CD4-positive, alpha-beta T cell treated with Interferon gamma for 1 hour (primary cell): ENCODE data around the gene PNRC2.

Experiments
- DNase-seq: peaks from one replicate; pipeline ENCODE4 v3.0.0-alpha.2; 2020

Gene PNRC2

DNA sequence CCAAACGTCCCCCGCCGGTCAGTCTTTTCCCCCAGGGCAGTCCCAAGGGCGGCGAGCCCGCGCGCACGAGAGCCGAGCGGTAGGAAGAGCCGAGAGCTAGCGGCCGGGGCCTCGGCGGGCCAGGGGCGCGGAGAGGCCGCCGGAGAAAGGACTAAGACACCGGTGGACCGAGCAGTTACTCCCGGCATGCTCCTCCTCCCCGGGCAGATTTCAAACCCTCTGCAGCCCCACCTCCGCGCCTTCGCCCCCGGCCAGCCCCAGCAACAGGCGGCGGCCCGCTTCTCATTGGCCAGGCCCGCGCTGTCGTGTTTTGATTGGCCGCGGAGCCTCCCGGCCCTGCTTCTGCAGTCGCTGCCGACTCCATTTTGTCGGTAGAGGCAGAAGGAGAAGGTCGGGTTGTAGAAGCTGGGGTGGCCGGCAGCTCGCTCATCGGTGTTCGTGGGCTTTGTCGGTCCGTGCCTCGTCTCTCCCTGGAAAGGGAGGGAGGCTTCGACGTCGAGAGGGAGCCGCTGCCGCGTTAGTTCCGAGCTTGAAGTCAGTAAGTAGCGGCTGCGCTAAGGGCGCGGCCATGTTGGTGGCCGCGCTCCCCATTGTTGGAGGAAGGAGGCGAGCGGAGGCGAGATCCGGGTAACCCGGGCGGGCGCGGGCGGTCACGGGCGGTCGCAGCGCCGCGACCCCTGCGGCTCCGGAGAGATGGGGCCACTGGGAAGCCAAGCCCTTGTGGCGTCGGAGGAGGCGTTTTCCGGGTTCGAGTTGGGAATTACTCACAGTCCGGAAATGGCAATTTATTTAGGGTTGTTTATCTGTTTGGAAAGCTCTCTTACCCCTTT is at the start of gene PNRC2:
Gene PNRC2 (plus strand): TSS at position 368 of the 830 bp plus-strand sequence. CDS start 1,630 bp downstream, outside the sequence.
- DNase-seq: peak; percentile 95

DNA sequence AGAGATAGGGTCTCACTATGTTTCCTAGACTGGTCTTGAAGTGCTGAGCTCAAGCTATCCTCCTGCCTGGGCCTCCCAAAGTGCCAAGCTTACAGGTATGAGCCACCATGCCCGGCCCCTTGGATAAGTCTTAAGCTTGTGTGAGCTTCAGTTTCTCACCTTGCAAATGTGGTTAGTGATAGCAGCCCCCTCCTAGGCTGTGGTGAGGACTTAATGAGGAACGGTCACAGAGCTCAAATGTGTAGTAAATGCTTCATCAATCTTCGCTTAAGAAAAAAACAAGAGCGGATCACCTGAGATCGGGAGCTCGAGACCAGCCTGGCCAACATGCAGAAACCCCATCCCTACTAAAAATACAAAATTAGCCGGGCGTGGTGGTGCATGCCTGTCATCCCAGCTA is 49.5 kb upstream of the PNRC2 start:
- no peak for DNase-seq

DNA sequence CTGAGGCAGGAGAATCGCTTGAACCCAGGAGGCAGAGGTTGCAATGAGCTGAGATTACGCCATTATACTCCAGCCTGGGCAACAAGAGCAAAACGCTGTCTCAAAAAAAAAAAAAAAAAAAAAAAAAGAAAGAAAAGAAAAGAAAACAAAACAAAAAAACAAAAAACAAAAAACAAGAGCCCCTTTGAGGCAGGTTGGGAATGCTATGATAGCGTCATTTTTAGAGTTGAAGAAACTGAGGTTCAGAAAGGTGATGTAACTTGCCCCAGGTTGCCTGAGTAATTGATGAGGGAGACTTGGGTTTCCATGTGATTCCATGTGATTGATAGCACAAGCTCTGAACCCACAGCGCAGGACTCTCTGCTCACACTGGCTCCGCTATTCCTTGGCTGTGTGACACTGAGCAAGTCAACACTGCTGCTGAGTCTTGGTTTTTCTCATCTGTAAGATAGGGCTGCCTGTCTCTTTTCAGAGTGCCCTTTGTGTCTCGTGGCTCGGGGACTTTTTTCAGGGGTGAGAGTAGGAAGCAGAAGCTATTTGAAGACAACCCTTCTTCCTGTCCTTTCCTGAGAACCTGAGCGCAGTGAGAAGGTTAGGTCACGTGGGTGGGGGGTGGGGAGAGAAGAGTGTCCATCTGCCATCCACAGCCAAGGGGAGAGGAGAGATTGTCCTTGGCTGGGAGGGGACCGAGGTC is 48.9 kb upstream of the PNRC2 start:
- DNase-seq: peak; percentile 23

- no peak for DNase-seq
Observed at GRCh38 chr1:23911921-23912320, 47.7 kb upstream of the PNRC2 start.

DNA sequence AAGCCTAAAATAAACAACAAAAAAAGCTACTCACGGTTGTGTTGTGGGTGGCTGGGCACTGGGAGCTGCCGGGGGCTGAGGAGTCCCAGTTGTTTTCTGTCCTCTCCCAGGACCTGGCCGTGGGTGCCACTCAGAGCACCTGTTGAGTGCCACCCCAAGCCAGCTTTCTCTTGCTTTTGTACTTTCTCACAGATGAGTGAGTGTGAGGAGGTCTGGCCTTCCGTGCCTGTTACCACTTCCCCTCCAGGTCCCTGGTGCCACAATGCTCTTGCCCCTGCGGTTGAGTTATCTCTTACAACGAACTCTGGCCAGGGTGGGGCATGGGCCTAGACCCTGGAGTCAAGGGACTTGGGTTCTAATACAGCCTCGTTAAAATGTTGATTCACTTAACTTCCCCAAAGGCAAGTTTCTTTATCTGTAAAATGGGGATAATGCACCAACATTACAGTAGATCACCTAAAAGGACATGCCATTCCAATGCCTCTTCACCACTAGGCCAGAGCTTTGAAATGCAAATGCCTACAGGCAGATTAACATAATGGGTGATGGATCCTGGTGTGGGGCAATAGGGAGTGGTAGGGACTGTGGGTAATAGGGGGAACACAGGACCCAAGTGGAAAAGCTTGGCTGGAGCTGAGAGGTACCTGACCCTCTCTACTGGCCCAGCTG is 46.3 kb upstream of the PNRC2 start, which contains the start of gene CNR2:
Gene CNR2 (minus strand): TSS at position 151 of the 669 bp plus-strand sequence. CDS start 37,745 bp downstream, outside the sequence.
- DNase-seq: peak; percentile 68

DNA sequence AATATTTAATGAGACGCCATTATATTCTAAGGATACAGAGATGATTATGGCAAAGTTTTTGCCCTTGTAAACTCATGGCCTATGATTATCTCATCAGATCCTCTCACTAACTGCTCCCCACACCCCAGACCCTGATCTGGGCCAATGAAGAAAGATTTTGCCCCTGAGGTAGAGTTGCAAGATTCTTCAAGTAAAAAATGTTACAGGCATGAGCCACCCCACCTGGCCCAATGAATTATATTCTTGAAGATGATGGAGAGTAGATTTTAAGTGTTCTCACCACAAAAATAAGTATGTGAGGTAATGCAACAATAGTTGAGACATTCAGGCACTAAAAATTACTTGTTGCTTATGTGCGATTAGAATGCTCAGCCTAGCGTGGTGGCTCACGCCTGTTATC is 44.7 kb upstream of the PNRC2 start:
- DNase-seq: no peak

- no peak for DNase-seq
Observed at GRCh38 chr1:23915466-23915865, 44.2 kb upstream of the PNRC2 start.

DNA sequence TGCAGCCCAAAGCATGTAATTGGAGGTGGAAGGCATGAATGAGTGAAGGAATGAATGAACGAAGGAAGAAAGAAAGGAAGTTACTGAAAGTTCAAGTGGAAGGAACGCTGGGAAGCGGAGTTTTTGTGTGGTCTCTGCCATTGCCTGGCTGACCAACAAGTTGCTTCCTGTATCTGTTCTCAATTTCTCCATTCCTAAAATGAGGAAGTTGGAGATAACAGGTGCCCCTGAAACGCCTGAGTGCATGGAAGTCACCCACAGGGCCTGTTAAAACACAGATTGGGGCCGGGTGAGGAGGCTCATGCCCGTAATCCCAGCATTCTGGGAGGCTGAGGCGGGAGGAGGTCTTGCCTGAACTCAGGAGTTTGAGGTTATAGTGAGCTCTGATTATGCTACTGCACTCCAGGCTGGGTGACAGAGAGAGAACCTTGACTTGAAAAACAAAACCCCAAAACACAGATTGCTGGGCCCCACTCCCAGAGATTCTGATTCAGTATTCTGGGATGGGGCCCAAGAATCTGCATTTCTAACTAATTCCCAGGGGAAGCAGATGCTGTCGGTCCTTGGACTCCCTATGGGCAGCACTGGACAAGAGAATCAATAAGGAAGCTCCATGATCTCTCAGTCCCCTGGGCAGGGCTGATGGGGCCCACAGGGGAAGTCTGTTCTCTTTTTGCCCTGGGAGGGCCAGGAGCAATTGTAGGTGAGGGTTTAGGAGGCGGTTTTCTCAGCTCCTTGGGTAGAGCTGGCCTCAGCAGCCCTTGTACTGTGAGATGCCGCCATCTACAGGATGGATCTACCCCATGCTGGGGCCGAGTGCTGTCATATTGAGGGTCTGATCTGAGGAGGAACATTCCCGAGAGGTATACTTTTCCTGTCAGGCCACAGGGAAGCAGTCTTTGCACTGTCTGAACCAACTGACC is 43.2 kb upstream of the PNRC2 start:
- DNase-seq: peak; percentile 77

DNA sequence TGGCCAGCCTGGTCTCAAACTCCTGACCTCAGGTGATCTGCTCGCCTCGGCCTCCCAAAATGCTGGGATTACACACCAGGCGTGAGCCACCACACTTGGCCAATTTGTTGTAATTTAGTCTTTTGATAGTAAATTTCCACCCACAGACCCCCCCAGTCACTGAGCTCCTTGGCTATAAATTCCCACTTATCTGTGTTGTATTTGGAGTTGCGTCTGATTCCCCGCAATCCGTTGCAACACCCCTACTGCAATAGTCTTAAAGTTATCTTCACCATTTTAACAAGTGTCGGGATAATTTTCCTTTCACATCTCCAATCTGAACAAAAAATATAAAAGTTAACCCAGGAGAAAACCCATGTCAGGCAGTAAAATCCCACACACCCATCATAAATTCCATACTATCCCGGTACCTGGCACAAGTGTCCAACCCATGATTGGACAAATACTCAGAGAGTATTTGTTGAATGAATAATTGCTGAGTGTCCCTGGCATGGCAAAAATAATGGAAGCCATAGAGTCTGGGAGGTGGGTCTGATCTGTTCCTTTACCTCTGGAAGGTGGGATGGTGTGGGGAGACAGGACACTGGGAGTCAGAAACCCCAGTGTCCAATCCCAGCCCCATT is 37.2 kb upstream of the PNRC2 start:
- DNase-seq: no peak

GRCh38 chr1:23923592-23924499 is 35.8 kb upstream of the PNRC2 start:
- no peak for DNase-seq

DNA sequence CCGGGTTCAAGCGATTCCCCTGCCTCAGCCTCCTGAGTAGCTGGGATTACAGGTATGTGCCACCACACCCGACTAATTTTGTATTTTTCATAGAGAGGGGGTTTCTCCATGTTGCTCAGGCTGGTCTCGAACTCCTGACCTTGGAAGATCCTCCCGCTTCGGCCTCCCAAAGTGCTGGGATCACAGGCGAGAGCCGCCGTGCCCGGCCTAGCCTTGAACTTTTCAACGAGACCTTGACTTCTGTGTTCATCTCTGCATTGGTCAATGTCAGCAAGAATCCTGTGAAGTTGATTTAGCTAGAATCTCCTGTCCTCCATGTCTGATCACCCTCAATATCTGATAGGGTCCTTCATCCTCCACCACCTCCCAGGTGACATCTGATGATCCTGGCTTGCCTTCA is 35.0 kb upstream of the PNRC2 start:
- DNase-seq: no peak

DNA sequence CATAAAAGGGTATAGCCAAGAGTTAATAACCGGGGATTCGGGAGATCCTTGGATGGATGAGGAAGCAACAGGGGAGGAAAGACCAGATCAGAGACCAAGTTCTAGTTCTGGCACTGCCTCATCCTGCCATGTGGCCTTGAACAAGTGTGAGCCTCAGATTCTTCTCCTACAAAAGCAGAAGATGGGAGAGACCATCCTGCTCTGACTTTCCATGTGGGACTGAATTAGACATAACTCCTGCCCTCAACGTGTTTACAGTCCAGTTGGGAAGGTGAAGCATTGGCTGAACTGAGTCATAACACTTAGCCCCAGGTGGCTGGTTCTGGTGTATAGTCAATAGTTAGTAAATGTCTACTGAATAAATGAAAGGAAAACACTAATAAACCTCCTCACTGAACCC is 34.3 kb upstream of the PNRC2 start:
- DNase-seq: no peak

- DNase-seq: no peak
Observed at GRCh38 chr1:23927097-23927496, 32.5 kb upstream of the PNRC2 start.

DNA sequence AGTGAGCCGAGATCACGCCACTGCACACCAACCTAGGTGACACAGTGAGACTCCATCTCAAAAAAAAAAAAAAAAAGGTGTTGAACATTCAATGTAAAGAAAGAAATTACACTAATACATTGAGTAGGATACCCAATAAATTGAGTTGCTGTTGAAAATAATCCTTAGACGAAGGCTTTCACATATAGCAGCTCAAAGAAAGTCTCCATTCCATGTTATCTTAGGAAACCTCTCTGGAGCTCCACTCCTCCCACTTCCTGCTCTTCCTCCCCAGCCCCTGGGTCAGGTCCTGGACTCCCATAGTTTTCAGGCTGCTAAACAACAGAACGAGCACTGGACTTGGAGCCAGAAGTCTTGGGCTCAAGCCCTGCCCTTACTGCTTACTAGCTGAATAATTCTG is 30.8 kb upstream of the PNRC2 start:
- DNase-seq: no peak

DNA sequence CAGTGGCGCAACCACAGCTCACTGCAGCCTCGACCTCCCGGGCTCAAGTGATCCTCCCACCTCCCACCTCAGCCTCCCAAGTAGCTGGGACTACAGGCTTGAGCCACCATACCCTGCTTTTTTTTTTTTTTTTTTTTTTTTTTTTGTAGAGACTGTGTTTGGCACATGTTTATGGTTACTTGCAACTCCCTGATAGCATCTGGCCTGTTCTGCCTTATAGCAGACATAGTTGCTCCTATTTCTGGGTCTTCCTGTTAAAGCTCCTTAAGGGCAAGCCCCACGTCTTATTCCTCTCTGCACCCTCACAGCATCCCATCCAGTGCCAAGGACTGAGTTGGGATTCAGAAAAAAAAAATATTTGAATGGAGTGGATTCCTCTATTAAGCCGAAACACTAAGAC is 29.4 kb upstream of the PNRC2 start:
- DNase-seq: no peak

DNA sequence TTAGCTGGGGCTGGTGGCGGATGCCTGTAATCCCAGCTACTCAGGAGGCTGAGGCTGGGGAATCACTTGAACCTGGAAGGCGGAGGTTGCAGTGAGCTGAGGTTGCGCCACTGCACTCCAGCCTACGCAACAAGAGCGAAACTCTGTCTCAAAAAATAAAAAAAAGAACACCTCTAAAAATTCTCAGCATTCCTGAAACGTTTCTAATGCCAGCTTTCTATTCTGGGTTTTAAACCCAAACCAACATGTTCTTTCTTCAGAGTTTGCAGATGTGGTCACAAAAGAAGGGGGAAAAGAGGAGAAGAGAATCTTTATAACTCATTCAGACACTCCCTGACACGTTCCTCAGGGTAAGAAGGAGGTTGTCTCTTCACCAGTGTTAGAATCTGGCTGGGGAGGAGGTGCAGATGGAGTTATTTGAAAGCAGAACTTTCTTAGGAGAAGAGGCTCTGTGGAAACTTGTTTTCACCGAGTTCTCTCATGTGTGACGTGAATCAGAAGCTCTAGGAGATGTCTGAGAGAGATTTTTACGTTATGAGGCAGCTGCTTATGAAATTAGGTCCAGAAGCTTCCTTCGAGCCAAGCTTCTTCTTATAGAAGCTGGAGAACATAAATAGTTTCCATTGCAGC is 28.7 kb upstream of the PNRC2 start:
- DNase-seq: no peak

GRCh38 chr1:23931491-23931880 is 28.1 kb upstream of the PNRC2 start:
- DNase-seq: no peak

DNA sequence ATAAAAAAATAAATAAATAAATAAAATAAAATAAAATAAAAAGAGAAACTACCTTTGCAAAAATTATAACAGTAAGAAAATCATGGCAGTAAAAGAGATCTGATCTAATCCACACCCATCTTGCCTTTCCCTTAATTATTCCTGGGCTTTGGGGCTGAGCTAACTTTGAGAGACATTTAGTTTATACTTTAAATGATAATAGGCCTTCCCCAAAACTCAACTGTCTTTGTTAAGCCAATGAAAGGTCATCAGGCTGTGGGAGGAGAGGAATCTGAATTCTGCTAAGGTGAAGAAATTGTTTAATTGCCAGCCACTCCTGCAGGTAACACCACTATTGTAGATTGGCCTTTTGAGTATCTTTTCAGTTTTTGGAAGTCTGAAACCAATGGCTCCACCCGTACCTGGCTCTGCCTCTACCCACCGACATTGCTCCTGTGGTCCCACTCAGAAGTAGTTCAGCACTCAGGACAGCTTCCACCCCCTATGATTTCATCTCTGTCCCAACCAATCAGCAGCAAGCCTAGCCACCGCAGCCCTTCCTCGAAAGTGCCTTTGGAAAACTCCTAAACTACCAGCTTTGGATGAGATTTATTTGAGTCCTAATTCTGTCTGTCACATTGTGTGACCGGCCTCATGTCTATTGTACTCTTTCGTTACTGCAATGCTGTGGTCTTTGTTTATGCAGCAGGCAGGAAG is 23.0 kb upstream of the PNRC2 start:
- DNase-seq: no peak

DNA sequence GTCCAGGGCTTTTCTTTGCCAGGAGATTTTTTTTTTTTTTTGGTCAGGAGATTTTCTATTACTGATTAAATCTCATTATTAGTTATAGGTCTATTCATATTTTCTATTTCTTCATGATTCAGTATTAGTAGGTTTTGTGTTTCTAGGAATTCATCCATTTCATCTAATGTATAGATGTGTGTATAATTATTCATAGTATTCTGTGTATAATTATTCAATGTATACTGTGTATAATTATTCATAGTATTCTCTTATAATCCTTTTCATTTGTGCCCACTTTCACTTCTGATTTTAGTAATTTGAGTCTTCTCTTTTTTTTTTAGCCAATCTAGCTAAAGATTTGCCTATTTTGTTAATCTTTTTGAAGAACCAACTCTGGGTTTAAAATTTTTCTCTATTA is 12.3 kb upstream of the PNRC2 start:
- no peak for DNase-seq

DNA sequence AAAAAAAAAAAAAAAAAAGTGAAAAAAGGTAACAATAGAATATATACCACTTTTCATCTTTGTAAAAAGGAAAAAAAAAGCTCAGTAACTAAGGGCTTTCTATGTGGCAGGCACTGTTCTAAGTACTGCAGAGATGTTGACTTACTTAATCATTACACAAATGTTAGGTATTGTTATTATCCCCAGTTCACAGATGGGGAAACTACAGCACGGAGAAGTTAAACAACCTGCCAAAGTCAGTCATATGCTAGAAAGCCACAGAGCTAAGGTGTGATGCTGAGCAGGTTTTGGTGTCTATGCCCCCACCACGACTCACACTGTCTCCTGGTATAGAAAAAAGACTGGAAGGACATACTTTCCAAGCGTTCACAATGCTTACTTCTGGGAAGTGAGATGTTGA is 6.6 kb upstream of the PNRC2 start:
- no peak for DNase-seq
